AG04450 (cell line): ENCODE data around the gene LCORL. TPM values are rescaled to one million over a fixed set of nuclear protein-coding genes. Genes with fewer than 3 reads are reported as not detected.

Source experiments
- CTCF ChIA-PET: fragments of 300-600, 350-600 bp; formaldehyde crosslinking; extraction: SDS; loops from one replicate; lab custom pipeline; 2022; ENCODE audit warnings: antibody characterized with exemption, inconsistent platforms; lab: Charles Lee
- POLR2A ChIA-PET: fragments of 350-600 bp; formaldehyde crosslinking; extraction: SDS; loops from one replicate; lab custom pipeline; 2021; ENCODE audit warnings: antibody characterized with exemption, inconsistent platforms; lab: Yijun Ruan, JAX
- DNase-seq: peaks from one replicate; pipeline ENCODE4 v3.0.0-alpha.2; 2011; ENCODE audit warnings: low read depth, low spot score
- H3K27ac ChIP-seq: one replicate; pipeline ENCODE4 v1.5.1; 2012; ENCODE audit warnings: low read depth, low read length, control low read depth
- H3K27me3 ChIP-seq: one replicate; pipeline ENCODE4 v1.6.0; 2012; ENCODE audit warnings: low read length; ENCODE audit not compliant: control insufficient read depth, insufficient read depth
- H3K4me3 ChIP-seq: 2 replicates; pipeline ENCODE4 v1.5.1; 2011; ENCODE audit warnings: mild to moderate bottlenecking, low read depth, low read length, control low read depth
- H3K9me3 ChIP-seq: 2 replicates; pipeline ENCODE4 v1.5.1; 2012; ENCODE audit warnings: low read length; ENCODE audit not compliant: control insufficient read depth, insufficient read depth
- CTCF ChIP-seq: IDR thresholded peaks from 2 replicates; pipeline ENCODE4 v1.5.1; 2011; ENCODE audit warnings: low read depth, low read length, control low read depth, inconsistent platforms
- polyA plus RNA-seq: library from polyadenylated mRNA; depleted of rRNA; stranded (reverse); fragments of >200 nt; gene quantifications from 2 replicates; pipeline ENCODE4 v1.2.3, GENCODE V29; 2011

LCORL gene
- polyA plus RNA-seq, 1 experiment = 7.2 TPM

- CTCF ChIA-PET = interaction anchor here (1.5 kb wide), 1 partner anchor 61 kb away, joined by 5 read pairs; no protein-coding TSS in a partner anchor
Observed at GRCh38 chr4:17877661-17878060, 143.9 kb downstream of the LCORL start.

GRCh38 chr4:17876943-17877342 is 144.6 kb downstream of the LCORL start:
- Histone ChIP-seq H3K4me3 (no peak overlapping the region), H3K27me3 (no peaks in the 10 kb centered on the region), H3K9me3 (no peaks in the 10 kb centered on the region), H3K27ac (no peak overlapping the region)
- CTCF ChIA-PET = no interaction called here
- POLR2A ChIA-PET = no interaction called here
- DNase-seq = no peak
- no peak for TF ChIP-seq CTCF

More at GRCh38 chr4:17877661-17878060, 143.9 kb downstream of the LCORL start:
- POLR2A ChIA-PET = no interaction called here
- no peaks in the 10 kb centered on the region for H3K27me3 ChIP-seq
- H3K4me3 ChIP-seq = no peak overlapping the region
- H3K27ac ChIP-seq = no peak overlapping the region
- H3K9me3 ChIP-seq = no peaks in the 10 kb centered on the region
- no peak for TF ChIP-seq CTCF
- DNase-seq = no peak

GRCh38 chr4:17875402-17876070 is 146.0 kb downstream of the LCORL start:
- Histone ChIP-seq H3K27me3 (no peaks in the 10 kb centered on the region), H3K9me3 (no peaks in the 10 kb centered on the region), H3K4me3 (no peak overlapping the region), H3K27ac (no peak overlapping the region)
- no peak for DNase-seq
- no peak for TF ChIP-seq CTCF
- POLR2A ChIA-PET = no interaction called here
- CTCF ChIA-PET = no interaction called here

- H3K27me3 ChIP-seq = no peaks in the 10 kb centered on the region
- DNase-seq = peak; percentile 37
- H3K27ac ChIP-seq = no peak overlapping the region
- no peak for TF ChIP-seq CTCF
- POLR2A ChIA-PET = no interaction called here
- H3K9me3 ChIP-seq = no peaks in the 10 kb centered on the region
- H3K4me3 ChIP-seq = no peak overlapping the region
- CTCF ChIA-PET = interaction anchor here (0.5 to 1.0 kb wide), 2 partner anchors 52 to 229 kb away, joined by 4 to 5 read pairs; no protein-coding TSS in a partner anchor
Observed at GRCh38 chr4:17869327-17869726, 152.2 kb downstream of the LCORL start.

- peaks cover under 1% of the 10 kb centered on the region; the same call in 1 of the 2 replicates for H3K9me3 ChIP-seq
- H3K27me3 ChIP-seq = no peaks in the 10 kb centered on the region
- CTCF ChIA-PET = no interaction called here
- POLR2A ChIA-PET = no interaction called here
- no peak overlapping the region for H3K27ac ChIP-seq
- TF ChIP-seq CTCF = no peak
- no peak overlapping the region for H3K4me3 ChIP-seq
- DNase-seq = no peak
Observed at GRCh38 chr4:17867276-17867675, 154.3 kb downstream of the LCORL start.
